Loucy (cell line): ENCODE results near the gene DLG1.
A peak's percentile ranks its signal among the peaks of the same experiment; 100 is the strongest.

Source experiments
- H2AFZ ChIP-seq: fragments of 200-600 bp; sonication (generic); 2 replicates; pipeline ENCODE4 v1.6.0; 2016; ENCODE audit warnings: antibody characterized with exemption, mild to moderate bottlenecking, low read length, moderate library complexity
- H3F3A ChIP-seq: fragments of 200-600 bp; 2 replicates; pipeline ENCODE4 v1.6.0; 2016; ENCODE audit warnings: antibody characterized with exemption, low read depth, mild to moderate bottlenecking
- H3K27me3 ChIP-seq: fragments of 200-600 bp; sonication (generic); 2 replicates; pipeline ENCODE4 v1.6.1; 2014; ENCODE audit warnings: low read length, mild to moderate bottlenecking; ENCODE audit not compliant: insufficient read depth, poor library complexity, severe bottlenecking
- H3K36me3 ChIP-seq: fragments of 200-600 bp; sonication (generic); 2 replicates; pipeline ENCODE4 v1.6.1; 2016; ENCODE audit warnings: low read length; ENCODE audit not compliant: insufficient read depth
- H3K4me1 ChIP-seq: fragments of 200-600 bp; sonication (generic); 2 replicates; pipeline ENCODE4 v1.5.1; 2014; ENCODE audit warnings: low read length, mild to moderate bottlenecking; ENCODE audit not compliant: insufficient read depth, poor library complexity, severe bottlenecking
- H3K4me2 ChIP-seq: fragments of 200-600 bp; sonication (generic); 2 replicates; pipeline ENCODE4 v1.6.0; 2014; ENCODE audit warnings: antibody characterized with exemption, low read length, low read depth, mild to moderate bottlenecking; ENCODE audit not compliant: poor library complexity, severe bottlenecking
- H3K4me3 ChIP-seq: fragments of 200-600 bp; sonication (generic); 2 replicates; pipeline ENCODE4 v1.5.1; 2014; ENCODE audit warnings: low read length, mild to moderate bottlenecking, mixed read lengths; ENCODE audit not compliant: poor library complexity, severe bottlenecking
- H3K79me2 ChIP-seq: fragments of 200-600 bp; sonication (generic); 2 replicates; pipeline ENCODE4 v1.6.1; 2014; ENCODE audit warnings: low read length; ENCODE audit not compliant: insufficient read depth
- H3K9ac ChIP-seq: fragments of 200-600 bp; sonication (generic); 2 replicates; pipeline ENCODE4 v1.6.0; 2014; ENCODE audit warnings: mild to moderate bottlenecking, low read depth, low read length, moderate library complexity; ENCODE audit not compliant: poor library complexity, severe bottlenecking
- H3K9me2 ChIP-seq: fragments of 200-600 bp; sonication (generic); replicated peaks from 2 replicates; pipeline ENCODE4 v1.6.1; 2016; ENCODE audit warnings: low read depth, low read length, mixed read lengths
- H3K9me3 ChIP-seq: fragments of 200-600 bp; sonication (generic); 2 replicates; pipeline ENCODE4 v1.6.1; 2014; ENCODE audit warnings: mild to moderate bottlenecking, antibody characterized with exemption, low read length, low read depth; ENCODE audit not compliant: insufficient read depth
- H4K20me1 ChIP-seq: fragments of 200-600 bp; sonication (generic); 2 replicates; pipeline ENCODE4 v1.6.0; 2014; ENCODE audit warnings: antibody characterized with exemption, low read length, mild to moderate bottlenecking; ENCODE audit not compliant: insufficient read depth, poor library complexity, severe bottlenecking
- EZH2phosphoT487 ChIP-seq: fragments of 200-600 bp; IDR thresholded peaks from 2 replicates; pipeline ENCODE4 v1.6.1; 2018; ENCODE audit warnings: antibody characterized with exemption, mild to moderate bottlenecking, moderate library complexity, borderline replicate concordance
- TF ChIP-seq, protein P1 (sequence below): fragments of 200-600 bp; sonication (generic); conservative IDR thresholded peaks from 2 replicates; pipeline ENCODE4 v1.5.1; 2014; ENCODE audit warnings: mild to moderate bottlenecking, antibody characterized with exemption, low read length

DLG1 gene

DNA sequence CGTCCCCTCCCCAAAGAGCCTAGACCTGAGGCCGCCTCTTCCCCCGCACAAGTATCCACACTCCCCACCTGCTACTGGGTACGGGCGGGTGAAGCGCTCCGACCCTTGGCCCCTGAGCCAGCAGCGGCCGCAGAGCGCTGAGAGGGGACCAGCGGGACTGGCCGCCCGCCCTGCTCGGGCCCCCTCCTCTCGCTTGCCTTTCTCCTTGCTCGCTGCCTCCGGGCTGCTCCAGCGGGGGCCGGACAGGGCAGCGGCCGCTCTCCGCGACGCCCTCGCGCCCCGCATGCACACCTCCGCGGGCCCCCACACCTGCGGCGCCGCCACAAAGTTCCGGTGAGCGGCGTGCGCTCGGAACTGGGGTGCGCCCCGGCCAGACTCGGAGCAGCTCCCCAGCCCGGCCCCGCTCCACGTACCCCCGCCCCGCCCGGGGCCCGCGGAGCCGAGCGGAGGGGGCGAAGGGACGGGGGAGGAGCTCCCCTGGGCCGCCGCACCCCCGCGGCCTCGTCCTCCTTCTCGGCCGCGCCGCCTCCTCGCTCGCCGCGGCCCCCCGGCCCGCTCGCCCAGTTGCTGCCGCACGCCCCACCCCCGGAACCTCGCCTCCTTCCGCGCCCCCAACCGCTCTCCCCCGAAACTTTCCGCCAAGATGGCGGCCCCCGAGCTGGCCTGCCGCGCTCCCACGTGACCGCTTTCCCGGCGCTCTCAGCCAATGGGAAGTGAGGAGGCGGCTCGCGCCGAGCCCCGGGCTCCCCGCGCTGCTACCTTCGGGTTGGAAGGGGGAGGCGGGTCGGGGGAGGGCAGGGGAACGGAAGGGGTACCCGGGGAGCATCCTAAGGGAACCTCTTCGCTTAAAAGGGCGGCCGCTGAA, 704 bp downstream of the DLG1 start:
- Histone ChIP-seq H3K9me2 (no peaks in the 10 kb centered on the region), H3K36me3 (peaks cover 4% of the 10 kb centered on the region; the same call in 1 of the 2 replicates), H3K9me3 (no peaks in the 10 kb centered on the region), H3K4me2 (peak overlapping the region; percentile 87), H4K20me1 (peaks cover 48% of the 10 kb centered on the region), H3K4me1 (peaks cover 52% of the 10 kb centered on the region), H3K9ac (peak overlapping the region; percentile 90), H3K27me3 (no peaks in the 10 kb centered on the region), H3K79me2 (peaks cover 50% of the 10 kb centered on the region), H3K4me3 (peak overlapping the region; percentile 86), H2AFZ (peak overlapping the region; percentile 97), H3F3A (no peaks in the 10 kb centered on the region)
- TF ChIP-seq, protein P1, sequence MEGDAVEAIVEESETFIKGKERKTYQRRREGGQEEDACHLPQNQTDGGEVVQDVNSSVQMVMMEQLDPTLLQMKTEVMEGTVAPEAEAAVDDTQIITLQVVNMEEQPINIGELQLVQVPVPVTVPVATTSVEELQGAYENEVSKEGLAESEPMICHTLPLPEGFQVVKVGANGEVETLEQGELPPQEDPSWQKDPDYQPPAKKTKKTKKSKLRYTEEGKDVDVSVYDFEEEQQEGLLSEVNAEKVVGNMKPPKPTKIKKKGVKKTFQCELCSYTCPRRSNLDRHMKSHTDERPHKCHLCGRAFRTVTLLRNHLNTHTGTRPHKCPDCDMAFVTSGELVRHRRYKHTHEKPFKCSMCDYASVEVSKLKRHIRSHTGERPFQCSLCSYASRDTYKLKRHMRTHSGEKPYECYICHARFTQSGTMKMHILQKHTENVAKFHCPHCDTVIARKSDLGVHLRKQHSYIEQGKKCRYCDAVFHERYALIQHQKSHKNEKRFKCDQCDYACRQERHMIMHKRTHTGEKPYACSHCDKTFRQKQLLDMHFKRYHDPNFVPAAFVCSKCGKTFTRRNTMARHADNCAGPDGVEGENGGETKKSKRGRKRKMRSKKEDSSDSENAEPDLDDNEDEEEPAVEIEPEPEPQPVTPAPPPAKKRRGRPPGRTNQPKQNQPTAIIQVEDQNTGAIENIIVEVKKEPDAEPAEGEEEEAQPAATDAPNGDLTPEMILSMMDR: no peak
- TF ChIP-seq EZH2phosphoT487: no peak

DNA sequence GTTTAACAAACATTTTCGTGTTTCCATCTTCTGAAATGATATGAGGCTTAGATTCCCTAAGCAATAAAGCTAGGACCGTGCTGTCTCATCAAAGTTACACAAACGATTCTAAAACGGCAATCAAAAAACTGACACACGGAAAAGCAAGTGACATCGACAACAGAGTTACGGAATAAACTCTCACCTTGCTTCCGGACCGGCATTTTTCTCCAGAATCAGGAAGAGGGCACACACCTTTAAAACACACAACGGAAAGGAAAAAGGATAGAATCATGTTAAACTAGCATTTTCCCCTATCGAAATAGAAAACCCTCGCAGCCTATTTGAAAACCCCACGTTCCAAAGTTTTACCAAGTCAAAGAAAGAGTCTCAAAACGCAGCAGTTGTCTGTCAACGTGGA, 1.4 kb downstream of the DLG1 start:
- Histone ChIP-seq H3K4me2 (peak overlapping the region; percentile 85), H3K9me3 (no peaks in the 10 kb centered on the region), H2AFZ (peak overlapping the region; percentile 14; the same call in 1 of the 2 replicates), H3F3A (no peaks in the 10 kb centered on the region), H3K9ac (peak overlapping the region; percentile 90), H3K4me1 (peaks cover 49% of the 10 kb centered on the region), H3K4me3 (peak overlapping the region; percentile 86), H3K27me3 (no peaks in the 10 kb centered on the region), H3K9me2 (no peaks in the 10 kb centered on the region), H3K79me2 (peaks cover 57% of the 10 kb centered on the region), H4K20me1 (peaks cover 55% of the 10 kb centered on the region), H3K36me3 (peaks cover 4% of the 10 kb centered on the region; the same call in 1 of the 2 replicates)
- TF ChIP-seq, protein P1: no peak
- no peak for TF ChIP-seq EZH2phosphoT487

DNA sequence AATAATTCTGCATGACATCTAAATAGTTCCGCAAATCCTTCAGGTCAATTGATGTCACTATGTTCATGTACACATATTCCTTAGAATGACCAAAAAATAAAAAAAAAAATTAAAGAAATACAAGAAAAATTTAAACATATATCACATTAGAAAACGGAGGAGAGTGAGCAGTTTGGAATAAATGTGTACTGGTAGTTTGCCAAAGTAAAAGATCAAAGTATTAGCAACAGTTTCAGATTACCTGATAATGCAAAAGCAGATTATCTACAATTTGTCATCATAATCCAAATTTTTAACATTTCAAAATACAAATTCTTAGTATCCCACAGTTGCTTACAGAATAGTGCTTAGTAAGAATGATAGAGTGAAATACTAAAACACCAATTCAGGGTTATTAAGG, 1.9 kb downstream of the DLG1 start:
- H3F3A ChIP-seq: no peaks in the 10 kb centered on the region
- H3K4me1 ChIP-seq: peaks cover 49% of the 10 kb centered on the region
- H3K36me3 ChIP-seq: peaks cover 7% of the 10 kb centered on the region; the same call in 1 of the 2 replicates
- no peaks in the 10 kb centered on the region for H3K27me3 ChIP-seq
- H3K9me3 ChIP-seq: no peaks in the 10 kb centered on the region
- H3K9ac ChIP-seq: peak overlapping the region; percentile 90
- H3K4me2 ChIP-seq: peak overlapping the region; percentile 85
- H2AFZ ChIP-seq: no peak overlapping the region
- peaks cover 62% of the 10 kb centered on the region for H3K79me2 ChIP-seq
- H4K20me1 ChIP-seq: peaks cover 60% of the 10 kb centered on the region
- H3K9me2 ChIP-seq: no peaks in the 10 kb centered on the region
- H3K4me3 ChIP-seq: peak overlapping the region; percentile 86
- TF ChIP-seq, protein P1: no peak
- TF ChIP-seq EZH2phosphoT487: no peak
